ENCODE results near the gene EDN3. TPM values are rescaled to one million over a fixed set of nuclear protein-coding genes. Genes with fewer than 3 reads are reported as not detected.

The EDN3 gene
- total and polyA plus RNA-seq, 2 experiments from 2014 or later, result 0.13 to 0.17 TPM

DNA sequence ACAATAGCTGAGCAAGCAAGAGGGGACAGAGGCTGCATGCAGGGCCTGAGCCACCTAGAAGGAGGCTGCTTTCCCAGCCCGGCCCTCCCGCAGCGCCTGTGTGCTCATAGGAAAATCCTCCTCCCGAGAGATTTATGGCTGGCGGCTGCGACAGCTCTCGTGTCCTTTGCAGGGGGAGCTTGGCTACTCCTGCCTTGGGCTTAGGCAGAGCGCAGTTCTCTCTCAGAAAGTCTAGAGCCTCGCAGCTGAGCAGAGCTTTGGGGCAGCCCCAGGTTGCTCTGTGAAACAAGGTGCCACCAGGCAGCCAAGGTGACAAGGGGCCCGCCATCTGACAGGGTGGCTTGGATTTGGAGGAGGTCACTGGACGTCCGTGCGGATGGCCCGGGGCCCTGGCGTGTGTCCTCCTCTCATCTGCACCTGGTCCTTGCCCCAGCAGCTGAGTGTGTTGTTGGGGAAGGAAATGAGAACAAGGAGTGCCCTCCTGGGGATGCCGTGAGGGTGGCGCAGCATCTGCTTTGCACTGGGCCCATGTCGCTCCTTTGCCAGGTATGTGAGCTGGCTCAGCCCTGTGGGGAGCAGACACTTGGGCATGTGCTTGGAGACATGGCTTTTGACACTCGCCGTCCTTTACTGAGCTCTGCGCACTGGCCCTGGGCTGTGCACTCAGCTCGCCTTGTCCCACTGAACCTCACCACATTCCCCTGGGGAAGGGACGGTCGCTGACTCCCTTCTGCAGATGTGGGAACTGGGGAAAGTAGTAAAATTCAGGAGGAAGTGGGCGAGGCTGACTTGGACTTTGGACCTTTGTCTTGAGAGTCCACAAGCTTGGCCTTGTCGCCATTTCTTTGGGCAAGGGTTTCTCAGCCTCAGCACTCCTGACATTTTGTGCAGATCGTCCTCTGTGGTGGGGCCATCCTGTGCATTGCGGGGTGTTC lies 41.9 kb downstream of the EDN3 start (continued):
- TF ChIP-seq, protein P1, sequence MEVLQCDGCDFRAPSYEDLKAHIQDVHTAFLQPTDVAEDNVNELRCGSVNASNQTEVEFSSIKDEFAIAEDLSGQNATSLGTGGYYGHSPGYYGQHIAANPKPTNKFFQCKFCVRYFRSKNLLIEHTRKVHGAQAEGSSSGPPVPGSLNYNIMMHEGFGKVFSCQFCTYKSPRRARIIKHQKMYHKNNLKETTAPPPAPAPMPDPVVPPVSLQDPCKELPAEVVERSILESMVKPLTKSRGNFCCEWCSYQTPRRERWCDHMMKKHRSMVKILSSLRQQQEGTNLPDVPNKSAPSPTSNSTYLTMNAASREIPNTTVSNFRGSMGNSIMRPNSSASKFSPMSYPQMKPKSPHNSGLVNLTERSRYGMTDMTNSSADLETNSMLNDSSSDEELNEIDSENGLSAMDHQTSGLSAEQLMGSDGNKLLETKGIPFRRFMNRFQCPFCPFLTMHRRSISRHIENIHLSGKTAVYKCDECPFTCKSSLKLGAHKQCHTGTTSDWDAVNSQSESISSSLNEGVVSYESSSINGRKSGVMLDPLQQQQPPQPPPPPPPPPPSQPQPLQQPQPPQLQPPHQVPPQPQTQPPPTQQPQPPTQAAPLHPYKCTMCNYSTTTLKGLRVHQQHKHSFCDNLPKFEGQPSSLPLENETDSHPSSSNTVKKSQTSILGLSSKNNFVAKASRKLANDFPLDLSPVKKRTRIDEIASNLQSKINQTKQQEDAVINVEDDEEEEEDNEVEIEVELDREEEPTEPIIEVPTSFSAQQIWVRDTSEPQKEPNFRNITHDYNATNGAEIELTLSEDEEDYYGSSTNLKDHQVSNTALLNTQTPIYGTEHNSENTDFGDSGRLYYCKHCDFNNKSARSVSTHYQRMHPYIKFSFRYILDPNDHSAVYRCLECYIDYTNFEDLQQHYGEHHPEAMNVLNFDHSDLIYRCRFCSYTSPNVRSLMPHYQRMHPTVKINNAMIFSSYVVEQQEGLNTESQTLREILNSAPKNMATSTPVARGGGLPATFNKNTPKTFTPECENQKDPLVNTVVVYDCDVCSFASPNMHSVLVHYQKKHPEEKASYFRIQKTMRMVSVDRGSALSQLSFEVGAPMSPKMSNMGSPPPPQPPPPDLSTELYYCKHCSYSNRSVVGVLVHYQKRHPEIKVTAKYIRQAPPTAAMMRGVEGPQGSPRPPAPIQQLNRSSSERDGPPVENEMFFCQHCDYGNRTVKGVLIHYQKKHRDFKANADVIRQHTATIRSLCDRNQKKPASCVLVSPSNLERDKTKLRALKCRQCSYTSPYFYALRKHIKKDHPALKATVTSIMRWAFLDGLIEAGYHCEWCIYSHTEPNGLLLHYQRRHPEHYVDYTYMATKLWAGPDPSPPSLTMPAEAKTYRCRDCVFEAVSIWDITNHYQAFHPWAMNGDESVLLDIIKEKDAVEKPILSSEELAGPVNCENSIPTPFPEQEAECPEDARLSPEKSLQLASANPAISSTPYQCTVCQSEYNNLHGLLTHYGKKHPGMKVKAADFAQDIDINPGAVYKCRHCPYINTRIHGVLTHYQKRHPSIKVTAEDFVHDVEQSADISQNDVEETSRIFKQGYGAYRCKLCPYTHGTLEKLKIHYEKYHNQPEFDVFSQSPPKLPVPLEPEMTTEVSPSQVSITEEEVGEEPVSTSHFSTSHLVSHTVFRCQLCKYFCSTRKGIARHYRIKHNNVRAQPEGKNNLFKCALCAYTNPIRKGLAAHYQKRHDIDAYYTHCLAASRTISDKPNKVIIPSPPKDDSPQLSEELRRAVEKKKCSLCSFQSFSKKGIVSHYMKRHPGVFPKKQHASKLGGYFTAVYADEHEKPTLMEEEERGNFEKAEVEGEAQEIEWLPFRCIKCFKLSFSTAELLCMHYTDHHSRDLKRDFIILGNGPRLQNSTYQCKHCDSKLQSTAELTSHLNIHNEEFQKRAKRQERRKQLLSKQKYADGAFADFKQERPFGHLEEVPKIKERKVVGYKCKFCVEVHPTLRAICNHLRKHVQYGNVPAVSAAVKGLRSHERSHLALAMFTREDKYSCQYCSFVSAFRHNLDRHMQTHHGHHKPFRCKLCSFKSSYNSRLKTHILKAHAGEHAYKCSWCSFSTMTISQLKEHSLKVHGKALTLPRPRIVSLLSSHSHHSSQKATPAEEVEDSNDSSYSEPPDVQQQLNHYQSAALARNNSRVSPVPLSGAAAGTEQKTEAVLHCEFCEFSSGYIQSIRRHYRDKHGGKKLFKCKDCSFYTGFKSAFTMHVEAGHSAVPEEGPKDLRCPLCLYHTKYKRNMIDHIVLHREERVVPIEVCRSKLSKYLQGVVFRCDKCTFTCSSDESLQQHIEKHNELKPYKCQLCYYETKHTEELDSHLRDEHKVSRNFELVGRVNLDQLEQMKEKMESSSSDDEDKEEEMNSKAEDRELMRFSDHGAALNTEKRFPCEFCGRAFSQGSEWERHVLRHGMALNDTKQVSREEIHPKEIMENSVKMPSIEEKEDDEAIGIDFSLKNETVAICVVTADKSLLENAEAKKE (CRISPR knock-in tag; IDR thresholded peaks at IDR 0.05), result no peak
- TF ChIP-seq NANOG (IDR thresholded peaks at IDR 0.05; ENCODE audit: borderline replicate concordance) (no peak), STAT1 (IDR thresholded peaks at IDR 0.05; ENCODE audit: unreplicated experiment) (no peak), JUNB (IDR thresholded peaks at IDR 0.05; ENCODE audit: unreplicated experiment) (no peak), POLR2AphosphoS5 (IDR thresholded peaks at IDR 0.05; ENCODE audit: low read depth) (no peak), ZNF114 (CRISPR knock-in tag; IDR thresholded peaks at IDR 0.05) (no peak), ZNF331 (CRISPR knock-in tag; IDR thresholded peaks at IDR 0.05; ENCODE audit: low read depth) (no peak)

DNA sequence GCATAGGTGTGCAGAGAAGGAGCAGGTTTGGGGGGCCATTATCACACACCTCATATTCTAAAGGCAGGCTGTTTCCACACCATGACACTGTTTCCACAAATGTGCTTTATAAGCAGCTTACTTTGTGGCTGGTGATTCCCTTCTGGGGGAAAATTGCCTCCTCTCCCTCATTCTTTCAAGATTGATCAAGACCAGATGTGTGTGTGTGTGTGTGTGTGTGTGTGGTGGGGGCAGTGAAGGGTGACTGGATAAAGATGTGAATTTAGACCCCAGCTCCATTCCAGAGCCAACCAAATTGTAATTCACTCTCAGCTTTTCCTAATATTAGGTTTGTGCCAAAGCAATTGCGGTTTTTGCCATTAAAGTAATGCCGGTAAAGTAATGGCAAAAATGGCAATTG lies 45.6 kb downstream of the EDN3 start:
- DNase-seq (ENCODE audit: low spot score) (no peak), ATAC-seq (no peak)
- Histone ChIP-seq H4K20me1 (replicated peaks; ENCODE audit: insufficient read depth) (no peaks in the 10 kb centered on the region), H2AFZ (no peak overlapping the region), H3K4me1 (ENCODE audit: insufficient read depth) (no peaks in the 10 kb centered on the region), H3K9me2 (ENCODE audit: insufficient read depth) (0 out of 2 replicates have a peak, but pooled peaks cover 4% of the 10 kb centered on the region), H3K27me3 (ENCODE audit: insufficient read depth) (no peaks in the 10 kb centered on the region), H3F3A (replicated peaks; ENCODE audit: low read depth) (no peaks in the 10 kb centered on the region), H3K27ac (ENCODE audit: low read depth) (no peak overlapping the region), H3K79me2 (replicated peaks; ENCODE audit: insufficient read depth) (no peaks in the 10 kb centered on the region), H3K4me2 (no peak overlapping the region), H3K4me3 (no peak overlapping the region), H3K36me3 (ENCODE audit: insufficient read depth) (no peaks in the 10 kb centered on the region)
- TF ChIP-seq STAT1 (IDR thresholded peaks at IDR 0.05; ENCODE audit: unreplicated experiment) (no peak), ZNF114 (CRISPR knock-in tag; IDR thresholded peaks at IDR 0.05) (no peak)
- TF ChIP-seq, protein P2, sequence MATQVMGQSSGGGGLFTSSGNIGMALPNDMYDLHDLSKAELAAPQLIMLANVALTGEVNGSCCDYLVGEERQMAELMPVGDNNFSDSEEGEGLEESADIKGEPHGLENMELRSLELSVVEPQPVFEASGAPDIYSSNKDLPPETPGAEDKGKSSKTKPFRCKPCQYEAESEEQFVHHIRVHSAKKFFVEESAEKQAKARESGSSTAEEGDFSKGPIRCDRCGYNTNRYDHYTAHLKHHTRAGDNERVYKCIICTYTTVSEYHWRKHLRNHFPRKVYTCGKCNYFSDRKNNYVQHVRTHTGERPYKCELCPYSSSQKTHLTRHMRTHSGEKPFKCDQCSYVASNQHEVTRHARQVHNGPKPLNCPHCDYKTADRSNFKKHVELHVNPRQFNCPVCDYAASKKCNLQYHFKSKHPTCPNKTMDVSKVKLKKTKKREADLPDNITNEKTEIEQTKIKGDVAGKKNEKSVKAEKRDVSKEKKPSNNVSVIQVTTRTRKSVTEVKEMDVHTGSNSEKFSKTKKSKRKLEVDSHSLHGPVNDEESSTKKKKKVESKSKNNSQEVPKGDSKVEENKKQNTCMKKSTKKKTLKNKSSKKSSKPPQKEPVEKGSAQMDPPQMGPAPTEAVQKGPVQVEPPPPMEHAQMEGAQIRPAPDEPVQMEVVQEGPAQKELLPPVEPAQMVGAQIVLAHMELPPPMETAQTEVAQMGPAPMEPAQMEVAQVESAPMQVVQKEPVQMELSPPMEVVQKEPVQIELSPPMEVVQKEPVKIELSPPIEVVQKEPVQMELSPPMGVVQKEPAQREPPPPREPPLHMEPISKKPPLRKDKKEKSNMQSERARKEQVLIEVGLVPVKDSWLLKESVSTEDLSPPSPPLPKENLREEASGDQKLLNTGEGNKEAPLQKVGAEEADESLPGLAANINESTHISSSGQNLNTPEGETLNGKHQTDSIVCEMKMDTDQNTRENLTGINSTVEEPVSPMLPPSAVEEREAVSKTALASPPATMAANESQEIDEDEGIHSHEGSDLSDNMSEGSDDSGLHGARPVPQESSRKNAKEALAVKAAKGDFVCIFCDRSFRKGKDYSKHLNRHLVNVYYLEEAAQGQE (IDR thresholded peaks at IDR 0.05; ENCODE audit: unreplicated experiment), result no peak
- Mint-ChIP-seq H3K4me1 (no peaks in the 10 kb centered on the region), H3K27ac (no peak overlapping the region), H3K27me3 (ENCODE audit: insufficient read depth, low read depth, poor library complexity) (peaks cover 10% of the 10 kb centered on the region), H3K36me3 (ENCODE audit: low read depth) (no peaks in the 10 kb centered on the region), H3K4me3 (no peak overlapping the region), H3K9me3 (peaks cover 6% of the 10 kb centered on the region; the same call in 2 of the 3 replicates)

Data from GM23338 (cell line).